Smooth muscle cell (in vitro differentiated cells): Measurements from ENCODE around the gene RHO. TPM values are rescaled to one million over a fixed set of nuclear protein-coding genes. Genes with fewer than 3 reads are reported as not detected.

Source experiments
- DNase-seq: peaks from one replicate; lab custom pipeline; 2025; ENCODE audit not compliant: unreplicated experiment; lab: John Stamatoyannopoulos, UW
- H2AFZ ChIP-seq: fragments of 200-600 bp; sonication (generic); 2 replicates; pipeline ENCODE4 v1.6.0; 2016; ENCODE audit warnings: antibody characterized with exemption, low read depth, mild to moderate bottlenecking
- H3F3A ChIP-seq: fragments of 200-600 bp; sonication (generic); 2 replicates; pipeline ENCODE4 v1.6.0; 2017; ENCODE audit warnings: antibody characterized with exemption, low read depth
- H3K27ac ChIP-seq: fragments of 200-600 bp; sonication (generic); 2 replicates; pipeline ENCODE4 v1.5.1; 2016; ENCODE audit warnings: low read depth, mild to moderate bottlenecking
- H3K27me3 ChIP-seq: fragments of 200-600 bp; sonication (generic); 2 replicates; pipeline ENCODE4 v1.6.1; 2016; ENCODE audit warnings: low read depth, mild to moderate bottlenecking
- H3K36me3 ChIP-seq: fragments of 200-600 bp; sonication (generic); 2 replicates; pipeline ENCODE4 v1.5.1; 2016; ENCODE audit warnings: low read depth
- H3K4me1 ChIP-seq: fragments of 200-600 bp; sonication (generic); 2 replicates; pipeline ENCODE4 v1.5.1; 2016; ENCODE audit warnings: low read depth
- H3K4me2 ChIP-seq: fragments of 200-600 bp; sonication (generic); 2 replicates; pipeline ENCODE4 v1.6.0; 2016; ENCODE audit warnings: mild to moderate bottlenecking
- H3K4me3 ChIP-seq: fragments of 200-600 bp; sonication (generic); 2 replicates; pipeline ENCODE4 v1.5.1; 2016; ENCODE audit warnings: mild to moderate bottlenecking
- H3K79me2 ChIP-seq: fragments of 200-600 bp; sonication (generic); 2 replicates; pipeline ENCODE4 v1.6.0; 2016; ENCODE audit warnings: low read depth, mild to moderate bottlenecking
- H3K9ac ChIP-seq: fragments of 200-600 bp; sonication (generic); 2 replicates; pipeline ENCODE4 v1.6.0; 2016; ENCODE audit warnings: low read depth
- H3K9me3 ChIP-seq: fragments of 200-600 bp; sonication (generic); replicated peaks from 2 replicates; pipeline ENCODE4 v1.5.1; 2016; ENCODE audit warnings: low read depth
- H4K20me1 ChIP-seq: fragments of 200-600 bp; sonication (generic); 2 replicates; pipeline ENCODE4 v1.6.0; 2016; ENCODE audit warnings: low read depth
- CTCF ChIP-seq: fragments of 200-600 bp; sonication (generic); IDR thresholded peaks from 2 replicates; pipeline ENCODE4 v1.5.1; 2017; ENCODE audit warnings: borderline replicate concordance, mild to moderate bottlenecking, antibody characterized with exemption; ENCODE audit not compliant: insufficient read depth, poor library complexity, severe bottlenecking
- WGBS: methylation state at CpG from one replicate; pipeline ENCODE4 v1.1.7; 2016; ENCODE audit warnings: low lambda C conversion rate; 5-methylcytosine and 5-hydroxymethylcytosine counted together
- polyA plus RNA-seq: library from polyadenylated mRNA; unstranded; fragments of >200 nt; fragmentation: Nextera tagmentation; extraction: Ambion mirVana; gene quantifications from 2 replicates; pipeline ENCODE4 v1.2.1, GENCODE V29; 2016
- total RNA-seq: library from RNA; depleted of rRNA; stranded (reverse); fragments of >200 nt; gene quantifications from 2 replicates; pipeline ENCODE4 v1.2.3, GENCODE V29; 2014

RHO gene
- total and polyA plus RNA-seq, 2 experiments from 2014 or later, result 0.63 TPM; not detected in 1

GRCh38 chr3:129539206-129539605 is 10.8 kb downstream of the RHO start:
- Histone ChIP-seq H3K4me1 (no peaks in the 10 kb centered on the region), H3K9me3 (no peaks in the 10 kb centered on the region), H3F3A (peaks cover 6% of the 10 kb centered on the region), H3K4me3 (no peak overlapping the region), H3K27me3 (no peaks in the 10 kb centered on the region), H4K20me1 (no peaks in the 10 kb centered on the region), H3K36me3 (no peaks in the 10 kb centered on the region), H3K9ac (no peak overlapping the region), H3K27ac (no peak overlapping the region), H3K4me2 (no peak overlapping the region), H3K79me2 (no peaks in the 10 kb centered on the region), H2AFZ (no peak overlapping the region)
- 78% methylated on average over 8 of the region's 8 CpGs for WGBS
- no peak for TF ChIP-seq CTCF
- no peak for DNase-seq

- no peak overlapping the region for H3K27ac ChIP-seq
Measured at GRCh38 chr3:129540776-129541516, 12.5 kb downstream of the RHO start.

GRCh38 chr3:129542747-129543146 is 14.3 kb downstream of the RHO start:
- Histone ChIP-seq H3K9ac (no peak overlapping the region), H3K27ac (no peak overlapping the region), H3F3A (peaks cover 6% of the 10 kb centered on the region), H3K27me3 (no peaks in the 10 kb centered on the region), H3K4me3 (no peak overlapping the region), H3K4me1 (no peaks in the 10 kb centered on the region), H4K20me1 (no peaks in the 10 kb centered on the region), H3K4me2 (no peak overlapping the region), H2AFZ (no peak overlapping the region), H3K9me3 (no peaks in the 10 kb centered on the region), H3K36me3 (no peaks in the 10 kb centered on the region), H3K79me2 (no peaks in the 10 kb centered on the region)
- 92% methylated on average over 5 of the region's 5 CpGs for WGBS
- TF ChIP-seq CTCF, result no peak
- no peak for DNase-seq

More at GRCh38 chr3:129540776-129541516, 12.5 kb downstream of the RHO start:
- H3K27me3 ChIP-seq, result no peaks in the 10 kb centered on the region
- H3K4me1 ChIP-seq, result no peaks in the 10 kb centered on the region
- TF ChIP-seq CTCF, result no peak
- no peaks in the 10 kb centered on the region for H3K36me3 ChIP-seq
- no peak for DNase-seq
- H3K4me3 ChIP-seq, result no peak overlapping the region
- H3K79me2 ChIP-seq, result no peaks in the 10 kb centered on the region
- no peak overlapping the region for H2AFZ ChIP-seq
- H3F3A ChIP-seq, result peaks cover 6% of the 10 kb centered on the region
- H3K4me2 ChIP-seq, result no peak overlapping the region
- H3K9ac ChIP-seq, result no peak overlapping the region
- 85% methylated on average over 11 of the region's 11 CpGs for WGBS
- no peaks in the 10 kb centered on the region for H3K9me3 ChIP-seq
- no peaks in the 10 kb centered on the region for H4K20me1 ChIP-seq
